ENCODE results near the gene CENPQ.

DNA sequence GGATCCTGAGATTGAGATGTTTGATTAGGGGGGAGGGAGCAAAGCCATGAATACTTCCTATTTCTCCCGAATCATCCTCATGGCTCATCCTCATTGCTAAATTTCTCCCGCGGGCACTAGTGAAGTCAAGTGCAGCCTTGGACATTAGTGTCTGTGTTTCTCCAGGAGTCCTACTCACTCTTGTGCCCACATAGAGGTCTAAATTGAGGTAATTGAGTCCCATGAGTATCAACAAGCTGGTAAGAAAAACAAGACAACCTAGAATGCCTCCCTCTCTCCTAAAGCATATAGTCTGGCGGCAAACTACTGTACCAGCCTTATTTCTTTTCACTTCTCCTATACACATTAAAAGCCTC lies 420 bp downstream of the CENPQ start:
- TF ChIP-seq POLR2A (IDR thresholded peaks at IDR 0.05; ENCODE audit: low read length) (no peak), GATA1 (IDR thresholded peaks at IDR 0.05; ENCODE audit: low read depth, low read length) (no peak)
